HG03103 (cell line): ENCODE data around the gene CAPNS1.
"Not testable (repeated sequence)": the region's sequence is repeated elsewhere in the genome, so short reads cannot be mapped to it uniquely, and the experiment has no call there.

Source experiments
- ATAC-seq: cut with Tn5 transposase; IDR thresholded peaks from one replicate; pipeline ENCODE4 v1.9.1; 2021; ENCODE audit warnings: low read depth; ENCODE audit not compliant: unreplicated experiment

The CAPNS1 gene

DNA sequence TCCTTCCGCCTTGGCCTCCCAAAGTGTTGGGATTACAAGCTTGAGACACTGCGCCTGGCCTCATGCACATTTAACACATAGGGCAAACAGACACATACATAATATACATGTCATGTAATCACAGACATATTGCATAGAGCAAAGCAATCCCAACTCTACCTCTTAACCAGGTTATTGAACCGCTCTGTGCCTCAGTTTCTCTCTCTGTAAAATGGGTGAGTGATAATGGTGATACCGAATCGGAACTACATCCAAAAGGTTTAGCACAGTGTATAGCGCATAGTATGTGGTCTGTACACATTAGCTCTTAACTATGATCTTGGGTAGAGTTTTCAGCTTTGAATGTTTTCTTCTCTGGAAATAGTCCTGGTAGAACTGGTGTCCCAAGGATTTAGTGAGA lies 4.8 kb downstream of the CAPNS1 start:
- no peak for ATAC-seq

DNA sequence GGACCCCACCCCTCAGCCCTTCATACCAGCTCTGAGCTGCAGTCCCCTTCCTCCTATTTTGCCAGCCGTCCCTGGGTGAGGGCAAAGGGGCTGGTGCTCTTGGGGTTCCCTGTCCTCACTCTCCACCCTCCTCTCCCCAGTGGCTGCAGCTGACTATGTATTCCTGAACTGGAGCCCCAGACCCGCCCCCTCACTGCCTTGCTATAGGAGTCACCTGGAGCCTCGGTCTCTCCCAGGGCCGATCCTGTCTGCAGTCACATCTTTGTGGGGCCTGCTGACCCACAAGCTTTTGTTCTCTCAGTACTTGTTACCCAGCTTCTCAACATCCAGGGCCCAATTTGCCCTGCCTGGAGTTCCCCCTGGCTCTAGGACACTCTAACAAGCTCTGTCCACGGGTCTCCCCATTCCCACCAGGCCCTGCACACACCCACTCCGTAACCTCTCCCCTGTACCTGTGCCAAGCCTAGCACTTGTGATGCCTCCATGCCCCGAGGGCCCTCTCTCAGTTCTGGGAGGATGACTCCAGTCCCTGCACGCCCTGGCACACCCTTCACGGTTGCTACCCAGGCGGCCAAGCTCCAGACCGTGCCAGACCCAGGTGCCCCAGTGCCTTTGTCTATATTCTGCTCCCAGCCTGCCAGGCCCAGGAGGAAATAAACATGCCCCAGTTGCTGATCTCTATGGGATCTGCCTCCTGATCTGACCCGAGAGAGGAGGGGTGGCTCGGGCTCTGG lies 10.0 kb downstream of the CAPNS1 start:
- no peak for ATAC-seq

DNA sequence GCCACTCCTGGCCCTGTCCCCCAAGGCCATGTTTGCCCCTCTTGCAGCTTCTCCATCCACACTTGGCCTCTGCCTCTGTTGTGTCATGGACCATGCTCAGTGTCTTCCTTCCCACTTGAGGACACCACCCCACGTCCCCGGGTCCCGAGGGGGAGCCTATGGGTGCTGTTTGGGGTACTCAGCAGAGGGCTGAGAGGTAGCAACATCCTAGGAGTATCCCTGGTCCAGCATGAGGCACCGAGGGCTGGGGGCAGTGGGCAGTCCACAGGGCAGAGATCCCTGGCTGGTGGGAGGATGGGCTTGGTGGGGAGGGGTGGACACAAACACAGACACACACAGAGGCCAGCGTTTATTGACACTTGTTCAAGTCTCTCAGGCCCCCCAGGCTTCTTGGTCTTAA lies 10.7 kb downstream of the CAPNS1 start:
- no peak for ATAC-seq

DNA sequence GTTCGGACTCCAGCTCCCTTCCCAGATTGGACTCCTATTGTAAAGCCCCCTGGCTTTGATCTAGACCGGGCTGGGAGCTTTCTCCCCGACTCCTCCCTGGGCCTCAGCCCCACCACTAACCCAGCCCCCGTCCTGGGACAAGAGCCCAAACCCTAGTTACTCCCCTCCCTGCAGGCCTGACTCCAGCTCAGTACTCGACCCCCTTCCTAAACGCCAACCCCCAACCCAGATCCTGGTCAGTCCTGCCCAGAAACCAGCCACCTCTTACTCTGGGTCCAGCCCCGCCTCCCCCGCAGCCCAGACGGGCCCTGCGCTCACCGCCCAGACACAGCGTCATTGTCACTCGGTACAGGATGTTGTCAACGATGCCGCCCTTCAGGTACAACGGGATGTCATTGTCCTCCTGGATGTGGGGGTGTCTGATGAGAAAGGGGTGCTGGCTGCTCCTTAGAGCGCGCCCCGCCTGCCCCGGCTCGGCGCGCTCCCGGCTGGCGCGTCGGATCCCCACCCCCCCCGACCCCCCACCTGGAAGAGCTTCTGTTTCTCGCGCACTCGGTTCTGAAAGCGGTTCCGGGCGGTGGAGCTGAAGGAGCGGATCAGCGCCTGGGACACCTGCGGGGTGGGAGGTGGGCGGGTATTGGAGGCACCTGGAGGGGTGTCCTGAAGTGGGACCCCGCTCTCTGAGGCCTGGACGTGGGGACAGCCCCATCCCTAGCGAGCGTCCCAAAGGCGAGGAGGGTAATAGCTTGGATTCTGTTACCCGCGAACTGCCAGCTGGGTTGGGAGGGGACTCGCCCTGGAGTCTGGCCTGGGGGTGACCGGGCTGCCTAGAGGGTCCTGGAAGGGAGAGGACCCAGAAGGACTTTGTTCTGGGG lies 11.5 kb downstream of the CAPNS1 start:
- ATAC-seq = no peak

DNA sequence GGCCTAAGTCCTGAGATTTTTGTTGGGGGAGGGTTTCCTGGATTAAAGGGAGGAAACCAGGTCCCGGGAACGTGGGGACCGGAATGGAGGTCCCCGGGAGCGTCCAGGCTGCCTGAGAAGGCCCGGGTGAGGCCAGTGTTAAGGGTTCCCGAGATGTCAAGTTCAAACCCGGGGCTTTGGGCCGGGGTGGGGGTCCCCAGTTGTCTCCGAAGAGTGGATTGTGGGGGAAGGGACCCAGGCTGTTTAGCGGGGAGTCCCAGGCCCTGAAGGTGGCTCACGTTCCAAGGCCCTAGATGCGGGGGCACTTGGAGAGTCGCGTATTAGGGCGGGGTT lies 12.1 kb downstream of the CAPNS1 start:
- ATAC-seq = no peak

DNA sequence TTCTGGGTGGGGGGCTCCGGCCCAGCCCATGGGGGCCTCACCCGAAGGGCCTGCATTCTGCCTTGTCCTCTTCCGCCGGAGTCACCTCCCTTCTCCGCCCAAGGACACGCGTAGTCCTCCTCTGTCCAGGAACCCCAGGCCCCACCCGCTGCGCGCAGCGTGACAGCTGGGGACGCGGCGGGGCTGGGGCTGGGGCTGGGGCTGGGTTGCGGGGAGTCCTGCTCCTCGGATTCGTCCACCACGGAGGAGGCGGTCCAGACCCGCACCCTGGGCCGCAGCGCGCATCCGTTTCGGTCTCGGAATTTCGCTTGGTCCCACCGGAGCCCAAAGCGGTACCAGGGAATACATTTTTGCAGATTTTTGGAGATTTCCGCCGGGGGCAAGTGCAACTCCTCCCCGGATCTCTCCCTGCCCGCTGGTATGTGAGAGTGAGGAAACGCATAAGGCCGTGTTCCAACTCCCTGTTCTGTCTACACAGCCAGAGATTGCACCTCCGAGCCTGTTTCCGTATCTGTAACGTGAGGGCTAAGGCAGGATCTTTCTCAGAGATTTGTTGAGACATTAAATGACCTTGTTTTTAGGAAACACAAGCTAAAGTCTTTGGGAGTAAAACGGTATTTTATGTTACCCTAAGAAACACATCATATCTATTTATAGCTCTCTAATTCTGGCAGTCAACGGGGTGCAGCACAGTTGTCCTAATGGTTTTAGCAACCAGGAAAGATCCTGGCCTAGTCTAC lies 12.7 kb downstream of the CAPNS1 start, which contains the start of gene COX7A1:
Gene COX7A1, minus strand, starts transcription at position 96 of the 740 bp plus-strand sequence. Its CDS starts 40 bp downstream, at position 56.
- no peak for ATAC-seq

DNA sequence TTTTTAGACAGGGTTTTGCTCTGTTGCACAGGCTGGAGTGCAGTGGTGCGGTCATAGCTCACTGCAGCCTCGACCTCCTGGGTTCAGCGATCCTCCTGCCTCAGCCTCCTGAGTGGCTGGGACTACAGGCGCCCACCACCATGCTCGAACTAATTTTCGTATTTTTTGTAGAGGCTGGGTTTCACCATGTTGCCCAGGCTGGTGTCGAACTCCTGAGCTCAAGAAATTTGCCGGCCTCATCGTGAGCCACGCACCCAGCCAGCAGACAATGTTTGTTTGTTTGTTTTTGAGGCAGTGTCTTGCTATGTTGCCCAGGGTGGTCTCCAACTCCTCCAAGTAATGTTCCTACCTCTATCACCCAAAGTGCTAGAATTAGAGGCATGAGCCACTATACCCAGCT lies 13.3 kb downstream of the CAPNS1 start:
- ATAC-seq = no peak

DNA sequence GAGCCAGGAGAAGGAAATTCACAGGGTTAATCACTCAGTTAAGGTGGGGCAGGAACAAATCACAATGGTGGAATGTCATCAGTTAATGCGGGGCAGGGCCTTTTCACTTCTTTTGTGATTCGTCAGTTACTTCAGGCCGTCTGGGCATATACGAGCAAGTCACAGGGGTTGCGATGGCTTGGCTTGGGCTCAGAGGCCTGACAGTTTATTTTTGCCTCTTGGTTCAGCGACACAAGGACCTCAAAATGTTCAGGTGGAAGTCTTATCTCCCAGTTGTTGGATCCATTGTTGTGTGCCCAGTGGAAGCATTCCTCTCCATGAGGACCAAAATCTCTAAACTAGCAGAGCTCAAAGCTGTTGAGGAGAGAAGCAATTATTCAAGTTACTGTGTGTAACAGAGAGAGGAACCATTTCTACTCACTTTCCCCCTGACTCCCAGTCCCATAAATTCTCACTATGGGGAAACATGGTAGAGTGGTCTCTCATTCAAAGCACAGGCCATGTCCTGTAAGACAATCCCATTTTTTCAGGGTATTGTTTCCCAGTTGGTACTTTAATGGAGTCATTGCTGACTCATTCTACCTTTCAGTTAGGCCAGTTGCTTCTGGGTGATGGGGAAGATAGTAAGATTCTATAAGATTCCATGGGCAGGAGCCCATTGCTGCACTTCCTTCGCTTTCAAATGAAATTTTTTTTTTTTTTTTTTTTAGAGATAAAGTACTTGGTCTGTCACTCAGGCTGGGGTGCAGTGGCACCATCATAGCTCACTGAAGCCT lies 21.1 kb downstream of the CAPNS1 start:
- ATAC-seq = no peak

DNA sequence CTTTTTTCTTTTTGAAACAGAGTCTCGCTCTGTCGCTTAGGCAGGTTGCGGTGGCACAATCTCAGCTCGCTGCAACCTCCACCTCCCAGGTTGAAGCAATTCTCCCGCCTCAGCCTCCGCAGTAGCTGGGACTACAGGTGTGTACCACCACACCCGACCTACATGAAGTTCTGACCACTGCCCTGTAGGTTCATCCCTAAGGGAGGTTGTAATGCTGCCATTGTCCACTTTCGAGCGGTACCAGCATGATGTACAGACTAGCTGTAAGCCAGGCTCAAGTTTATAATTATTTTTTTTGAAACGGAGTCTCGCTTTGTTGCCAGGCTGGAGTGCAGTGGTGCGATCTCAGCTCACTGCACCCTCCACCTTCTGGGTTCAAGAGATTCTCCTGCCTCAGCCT lies 23.9 kb downstream of the CAPNS1 start:
- no peak for ATAC-seq

DNA sequence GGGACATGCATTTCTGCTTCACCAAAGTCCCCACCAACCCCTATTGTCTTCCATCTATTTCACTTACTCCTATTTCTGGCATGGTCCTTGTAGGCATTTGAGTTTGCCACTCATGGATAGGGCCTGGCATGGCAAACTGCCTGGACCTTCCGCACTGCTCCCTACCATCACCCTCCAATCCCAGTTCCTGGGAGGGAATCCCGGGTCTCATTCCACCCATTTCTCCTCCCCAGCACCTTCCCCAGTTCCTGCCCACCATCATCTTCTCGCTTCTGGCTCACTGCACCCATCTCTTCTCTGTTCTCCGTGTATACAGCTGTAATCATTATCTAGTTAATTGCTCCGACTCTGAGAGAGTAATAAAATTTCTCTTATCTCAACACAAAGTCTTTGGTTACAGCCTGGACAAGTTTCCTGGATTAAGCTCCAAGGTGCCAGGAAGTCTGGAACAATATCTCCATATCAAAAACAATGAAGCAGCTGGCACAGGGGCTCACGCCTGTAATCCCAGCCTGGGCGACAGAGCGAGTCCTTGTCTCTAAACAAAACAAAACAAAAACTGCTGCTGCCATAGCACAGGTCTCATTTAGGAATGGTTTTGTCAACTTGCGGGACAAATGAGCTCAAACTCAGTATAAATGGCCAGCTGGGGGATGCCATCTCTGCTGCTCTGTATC lies 29.4 kb downstream of the CAPNS1 start:
- no peak for ATAC-seq

DNA sequence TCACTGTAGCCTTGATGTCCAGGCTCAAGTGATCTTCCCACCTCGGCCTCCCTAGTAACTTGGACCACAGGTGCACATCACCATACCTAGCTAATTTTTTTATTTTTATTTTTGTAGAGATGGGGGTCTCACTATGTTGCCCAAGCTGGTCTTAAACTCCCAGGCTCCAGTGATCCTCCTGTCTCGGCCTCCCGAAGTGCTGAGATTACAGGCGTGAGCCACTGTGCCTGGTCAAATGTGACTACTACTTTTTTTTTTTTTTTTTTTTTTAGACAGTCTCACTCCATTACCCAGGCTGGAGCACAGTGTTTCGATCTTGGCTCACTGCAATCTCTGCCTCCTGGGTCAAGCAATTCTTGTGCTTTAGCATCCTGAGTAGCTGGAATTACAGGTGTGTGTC lies 33.0 kb downstream of the CAPNS1 start:
- ATAC-seq = no peak

DNA sequence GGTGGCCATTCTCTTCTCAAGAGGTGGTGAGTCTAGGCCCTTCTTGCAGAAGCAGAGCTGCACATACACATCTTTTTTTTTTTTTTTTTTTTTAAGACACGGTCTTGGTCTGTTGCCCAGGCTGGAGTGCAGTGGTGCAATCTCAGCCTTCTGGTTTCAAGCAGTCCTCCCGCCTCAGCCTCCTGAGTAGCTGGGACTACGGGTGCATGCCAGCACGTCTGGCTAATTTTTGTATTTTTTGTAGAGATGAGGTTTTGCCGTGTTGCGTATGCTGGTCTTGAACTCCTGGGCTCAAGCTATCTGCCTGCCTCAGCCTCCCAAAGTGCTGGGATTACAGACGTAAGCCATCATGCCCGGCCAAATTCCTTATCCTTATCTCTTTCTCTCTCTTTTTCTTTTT lies 34.0 kb downstream of the CAPNS1 start:
- ATAC-seq = not testable (repeated sequence)

DNA sequence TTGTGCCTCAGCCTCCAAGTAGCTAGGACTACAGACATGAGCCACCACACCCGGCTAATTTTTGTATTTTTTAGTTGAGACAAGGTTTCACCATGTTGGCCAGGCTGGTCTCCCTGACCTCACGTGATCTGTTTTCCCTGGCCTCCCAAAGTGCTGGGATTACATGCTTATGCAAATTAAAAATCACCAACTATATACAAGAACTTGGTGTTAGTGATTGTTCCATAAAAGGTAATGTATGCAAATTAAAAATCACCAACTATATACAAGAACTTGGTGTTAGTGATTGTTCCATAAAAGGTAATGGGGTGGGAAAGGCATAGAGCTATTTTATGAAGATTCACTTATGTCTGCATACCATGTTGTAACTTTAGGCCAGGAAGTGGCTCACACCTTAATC lies 39.2 kb downstream of the CAPNS1 start:
- not testable (repeated sequence) for ATAC-seq

DNA sequence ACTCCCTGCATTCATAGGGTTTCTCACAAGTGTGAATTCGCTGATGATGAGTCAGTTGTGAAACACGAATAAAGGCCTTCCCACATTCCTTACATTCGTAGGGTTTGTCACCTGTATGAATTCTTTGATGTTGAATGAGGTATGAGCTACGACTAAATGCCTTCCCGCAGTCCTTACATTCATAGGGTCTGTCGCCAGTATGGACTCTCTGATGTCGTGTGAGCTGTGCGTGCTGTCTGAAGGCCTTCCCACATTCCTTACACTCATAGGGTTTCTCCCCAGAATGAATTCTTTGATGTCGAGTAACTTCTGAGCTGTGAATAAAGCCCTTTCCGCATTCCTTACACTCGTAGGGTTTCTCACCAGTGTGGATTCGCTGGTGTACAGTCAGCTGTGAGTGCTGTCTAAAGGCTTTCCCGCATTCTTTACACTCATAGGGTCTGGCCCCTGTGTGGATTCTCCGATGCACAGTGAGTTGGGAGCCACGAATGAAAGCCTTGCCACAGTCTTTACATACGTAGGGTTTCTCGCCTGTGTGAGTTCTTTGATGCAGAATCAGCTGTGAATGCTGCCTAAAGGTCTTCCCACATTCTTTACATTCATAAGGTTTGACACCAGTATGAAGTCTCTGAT lies 42.9 kb downstream of the CAPNS1 start:
- ATAC-seq = no peak

DNA sequence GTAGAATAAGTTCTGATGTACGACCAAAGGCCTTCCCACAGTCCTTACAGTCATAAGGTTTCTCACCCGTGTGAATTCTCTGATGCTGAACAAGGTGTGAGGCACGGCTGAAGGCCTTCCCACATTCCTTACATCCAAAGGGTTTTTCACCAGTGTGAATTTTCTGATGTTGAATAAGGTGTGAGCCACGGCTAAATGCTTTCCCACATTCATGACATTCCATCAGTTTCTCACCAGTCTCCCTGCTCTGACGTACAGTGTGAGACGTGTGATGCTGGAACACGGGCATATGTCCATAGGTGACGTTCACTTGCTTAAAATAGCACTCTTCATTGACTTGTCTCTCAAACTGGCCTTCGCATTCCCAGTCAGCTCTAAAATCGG lies 43.4 kb downstream of the CAPNS1 start:
- no peak for ATAC-seq

DNA sequence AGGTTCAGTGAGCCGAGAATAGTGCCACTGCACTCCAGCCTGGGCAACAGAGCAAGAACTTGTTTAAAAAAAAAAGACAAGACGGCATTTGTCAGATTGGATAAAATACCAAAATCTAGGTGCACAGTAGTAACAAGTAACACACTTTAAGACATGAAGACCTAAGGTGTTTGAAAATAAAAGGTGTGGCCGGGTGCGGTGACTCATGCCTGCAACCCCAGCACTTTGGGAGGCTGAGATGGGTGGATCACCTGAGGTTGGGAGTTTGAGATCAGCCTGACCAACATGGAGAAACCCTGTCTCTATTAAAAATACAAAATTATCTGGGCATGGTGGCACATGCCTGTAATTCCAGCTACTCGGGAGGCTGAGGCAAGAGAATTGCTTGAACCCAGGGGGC lies 46.9 kb downstream of the CAPNS1 start:
- not testable (repeated sequence) for ATAC-seq

DNA sequence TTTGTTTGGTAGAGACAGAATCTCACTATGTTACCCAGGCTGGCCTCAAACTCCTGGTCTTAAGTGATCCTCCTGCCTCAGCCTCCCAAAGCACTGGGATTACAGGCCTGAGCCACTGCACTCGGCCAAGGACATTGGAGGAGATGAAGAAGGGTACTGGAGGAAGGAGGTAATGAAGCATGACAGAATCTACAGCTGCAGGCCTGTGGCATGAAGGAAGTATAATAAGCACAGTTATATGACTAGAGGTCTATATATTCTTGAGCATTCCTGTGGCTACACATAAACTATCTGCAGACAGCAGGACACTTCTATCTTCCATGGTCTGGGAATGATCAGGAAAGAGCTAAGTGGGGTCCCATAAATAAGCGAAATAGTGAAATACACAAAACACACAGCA lies 56.4 kb downstream of the CAPNS1 start:
- no peak for ATAC-seq

DNA sequence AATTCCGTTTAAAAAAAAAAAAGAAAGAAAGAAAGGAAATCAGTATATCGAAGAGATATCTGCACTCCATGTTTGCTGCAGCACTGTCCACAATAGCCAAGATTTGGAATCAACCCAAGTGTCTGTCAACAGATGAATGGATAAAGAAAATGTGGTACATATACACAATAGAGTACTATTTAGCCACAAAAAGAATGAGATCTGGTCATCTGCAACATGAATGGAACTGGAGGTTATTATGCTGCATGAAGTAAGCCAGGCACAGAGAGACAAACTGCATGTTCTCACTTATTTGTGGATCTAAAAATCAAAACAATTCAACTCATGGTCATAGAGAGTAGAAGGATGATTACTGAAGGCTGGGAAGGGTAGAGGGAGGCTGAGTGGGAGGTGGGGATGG lies 58.3 kb downstream of the CAPNS1 start:
- ATAC-seq = no peak
